OCI-LY1 (cell line): Measurements from ENCODE around the gene KRT80.

ENCODE experiments used
- H2AFZ ChIP-seq: fragments of 200-600 bp; sonication (generic), shearing (Covaris generic); 2 replicates; pipeline ENCODE4 v1.6.0; 2014; ENCODE audit warnings: antibody characterized with exemption, mild to moderate bottlenecking, low read length
- H3F3A ChIP-seq: fragments of 200-600 bp; sonication (generic), shearing (Covaris generic); 2 replicates; pipeline ENCODE4 v1.6.0; 2014; ENCODE audit warnings: mild to moderate bottlenecking, antibody characterized with exemption, low read length, moderate library complexity; ENCODE audit not compliant: insufficient read depth
- H3K27ac ChIP-seq: fragments of 200-600 bp; sonication (generic); 2 replicates; pipeline ENCODE4 v1.5.1; 2014; ENCODE audit warnings: low read length, mixed run types, mild to moderate bottlenecking, low read depth; ENCODE audit not compliant: poor library complexity, severe bottlenecking
- H3K27me3 ChIP-seq: fragments of 200-600 bp; sonication (generic); 2 replicates; pipeline ENCODE4 v1.6.0; 2014; ENCODE audit warnings: antibody characterized with exemption, mild to moderate bottlenecking, low read length, moderate library complexity; ENCODE audit not compliant: insufficient read depth
- H3K36me3 ChIP-seq: fragments of 200-600 bp; sonication (generic); 2 replicates; pipeline ENCODE4 v1.6.1; 2014; ENCODE audit warnings: mild to moderate bottlenecking, antibody characterized with exemption, low read length, moderate library complexity, mixed read lengths; ENCODE audit not compliant: insufficient read depth
- H3K4me1 ChIP-seq: fragments of 200-600 bp; sonication (generic); 2 replicates; pipeline ENCODE4 v1.5.1; 2014; ENCODE audit warnings: mild to moderate bottlenecking, low read length, moderate library complexity; ENCODE audit not compliant: insufficient read depth, severe bottlenecking
- H3K4me2 ChIP-seq: fragments of 200-600 bp; sonication (generic), shearing (Covaris generic); 2 replicates; pipeline ENCODE4 v1.6.1; 2014; ENCODE audit warnings: low read length
- H3K4me3 ChIP-seq: fragments of 200-600 bp; sonication (generic); 2 replicates; pipeline ENCODE4 v1.5.1; 2014; ENCODE audit warnings: low read length, low read depth, mild to moderate bottlenecking, mixed read lengths; ENCODE audit not compliant: poor library complexity, severe bottlenecking
- H3K79me2 ChIP-seq: fragments of 200-600 bp; shearing (Covaris generic); 2 replicates; pipeline ENCODE4 v1.6.1; 2016; ENCODE audit warnings: mixed run types, low read length, mixed read lengths; ENCODE audit not compliant: insufficient read depth
- H3K9ac ChIP-seq: fragments of 200-600 bp; sonication (generic), shearing (Covaris generic); 2 replicates; pipeline ENCODE4 v1.6.1; 2014; ENCODE audit warnings: mild to moderate bottlenecking, low read length, mixed read lengths
- H3K9me2 ChIP-seq: fragments of 200-600 bp; sonication (generic), shearing (Covaris generic); 2 replicates; pipeline ENCODE4 v1.6.1; 2014; ENCODE audit warnings: low read depth, mild to moderate bottlenecking, low read length, mixed read lengths
- H3K9me3 ChIP-seq: fragments of 200-600 bp; shearing (Covaris generic); 2 replicates; pipeline ENCODE4 v1.6.1; 2014; ENCODE audit warnings: low read length, mixed read lengths
- H4K20me1 ChIP-seq: fragments of 200-600 bp; sonication (generic), shearing (Covaris generic); 2 replicates; pipeline ENCODE4 v1.6.0; 2016; ENCODE audit warnings: mild to moderate bottlenecking, low read length; ENCODE audit not compliant: insufficient read depth
- CTCF ChIP-seq: fragments of 200-600 bp; sonication (generic), shearing (Covaris generic); IDR thresholded peaks from 2 replicates; pipeline ENCODE4 v1.5.1; 2017; ENCODE audit warnings: mild to moderate bottlenecking, antibody characterized with exemption, low read length, moderate library complexity, mixed read lengths
- EZH2 ChIP-seq: fragments of 200-600 bp; sonication (generic), shearing (Covaris generic); IDR thresholded peaks from 2 replicates; pipeline ENCODE4 v1.8.0; 2017; ENCODE audit warnings: borderline replicate concordance, mixed run types, mild to moderate bottlenecking, antibody characterized with exemption, low read length, moderate library complexity, mixed read lengths

KRT80 gene

GRCh38 chr12:52218001-52218400 lies 26.2 kb upstream of the KRT80 start:
- Histone ChIP-seq H3K9me3 (no peaks in the 10 kb centered on the region), H3K27me3 (0 out of 2 replicates have a peak, but pooled peaks cover 3% of the 10 kb centered on the region), H2AFZ (no peak overlapping the region), H3K9me2 (no peaks in the 10 kb centered on the region), H4K20me1 (no peaks in the 10 kb centered on the region), H3K4me3 (no peak overlapping the region), H3K9ac (no peak overlapping the region), H3F3A (no peaks in the 10 kb centered on the region), H3K4me2 (no peak overlapping the region), H3K4me1 (no peaks in the 10 kb centered on the region), H3K27ac (no peak overlapping the region), H3K79me2 (no peaks in the 10 kb centered on the region), H3K36me3 (no peaks in the 10 kb centered on the region)
- TF ChIP-seq CTCF (no peak), EZH2 (no peak)

- no peaks in the 10 kb centered on the region for H3K36me3 ChIP-seq
- no peaks in the 10 kb centered on the region for H3K79me2 ChIP-seq
- no peaks in the 10 kb centered on the region for H3K4me1 ChIP-seq
- H3K27me3 ChIP-seq: 0 out of 2 replicates have a peak, but pooled peaks cover 3% of the 10 kb centered on the region
- H4K20me1 ChIP-seq: no peaks in the 10 kb centered on the region
- TF ChIP-seq CTCF: no peak
- no peak for TF ChIP-seq EZH2
- H3F3A ChIP-seq: no peaks in the 10 kb centered on the region
- H3K4me2 ChIP-seq: no peak overlapping the region
- no peak overlapping the region for H3K9ac ChIP-seq
- no peaks in the 10 kb centered on the region for H3K9me2 ChIP-seq
- no peaks in the 10 kb centered on the region for H3K9me3 ChIP-seq
- H2AFZ ChIP-seq: no peak overlapping the region
- H3K4me3 ChIP-seq: no peak overlapping the region
- no peak overlapping the region for H3K27ac ChIP-seq
Measured at GRCh38 chr12:52217223-52217622, 25.4 kb upstream of the KRT80 start.

GRCh38 chr12:52216807-52217206 lies 25.0 kb upstream of the KRT80 start:
- Histone ChIP-seq H3K9me3 (no peaks in the 10 kb centered on the region), H3F3A (no peaks in the 10 kb centered on the region), H3K9ac (no peak overlapping the region), H2AFZ (no peak overlapping the region), H3K4me1 (no peaks in the 10 kb centered on the region), H4K20me1 (no peaks in the 10 kb centered on the region), H3K27ac (no peak overlapping the region), H3K4me2 (no peak overlapping the region), H3K4me3 (no peak overlapping the region), H3K36me3 (no peaks in the 10 kb centered on the region), H3K9me2 (no peaks in the 10 kb centered on the region), H3K27me3 (0 out of 2 replicates have a peak, but pooled peaks cover 3% of the 10 kb centered on the region), H3K79me2 (no peaks in the 10 kb centered on the region)
- TF ChIP-seq CTCF (no peak), EZH2 (no peak)
